Measurements from ENCODE around the gene CTSV. TPM values are rescaled to one million over a fixed set of nuclear protein-coding genes. Genes with fewer than 3 reads are reported as not detected.
"Not testable (repeated sequence)": the region's sequence is repeated elsewhere in the genome, so short reads cannot be mapped to it uniquely, and the experiment has no call there.

CTSV gene
- total RNA-seq, 1 experiment from 2014 or later, result 2.8 TPM

DNA sequence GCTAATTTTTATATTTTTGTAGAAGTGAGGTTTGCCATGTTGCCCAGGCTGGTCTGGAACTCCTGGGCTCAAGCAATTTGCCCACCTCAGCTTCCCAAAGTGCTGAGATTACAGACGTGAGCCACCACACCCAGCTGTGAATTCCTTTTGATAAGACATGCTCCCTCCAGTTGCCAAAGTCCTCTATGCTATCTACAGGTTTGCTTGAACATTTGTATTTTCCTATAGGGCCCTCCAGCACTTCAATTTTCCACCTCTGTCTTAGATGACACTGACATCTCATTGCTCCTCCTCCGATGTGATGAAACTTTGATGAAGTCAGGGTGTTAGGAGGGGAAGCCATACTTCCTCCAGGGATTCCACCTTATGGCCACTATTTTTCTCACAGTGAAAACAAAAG, 25.2 kb upstream of the CTSV start:
- Mint-ChIP-seq H3K4me1 (ENCODE audit: insufficient read depth, unreplicated experiment) (peaks cover 6% of the 10 kb centered on the region), H3K36me3 (ENCODE audit: insufficient read depth, unreplicated experiment) (no peaks in the 10 kb centered on the region), H3K27me3 (ENCODE audit: insufficient read depth, unreplicated experiment) (no peaks in the 10 kb centered on the region), H3K27ac (ENCODE audit: low read depth, unreplicated experiment) (no peak overlapping the region), H3K9me3 (ENCODE audit: unreplicated experiment) (peaks cover 18% of the 10 kb centered on the region), H3K4me3 (ENCODE audit: unreplicated experiment) (no peak overlapping the region)
- TF ChIP-seq, protein P1, sequence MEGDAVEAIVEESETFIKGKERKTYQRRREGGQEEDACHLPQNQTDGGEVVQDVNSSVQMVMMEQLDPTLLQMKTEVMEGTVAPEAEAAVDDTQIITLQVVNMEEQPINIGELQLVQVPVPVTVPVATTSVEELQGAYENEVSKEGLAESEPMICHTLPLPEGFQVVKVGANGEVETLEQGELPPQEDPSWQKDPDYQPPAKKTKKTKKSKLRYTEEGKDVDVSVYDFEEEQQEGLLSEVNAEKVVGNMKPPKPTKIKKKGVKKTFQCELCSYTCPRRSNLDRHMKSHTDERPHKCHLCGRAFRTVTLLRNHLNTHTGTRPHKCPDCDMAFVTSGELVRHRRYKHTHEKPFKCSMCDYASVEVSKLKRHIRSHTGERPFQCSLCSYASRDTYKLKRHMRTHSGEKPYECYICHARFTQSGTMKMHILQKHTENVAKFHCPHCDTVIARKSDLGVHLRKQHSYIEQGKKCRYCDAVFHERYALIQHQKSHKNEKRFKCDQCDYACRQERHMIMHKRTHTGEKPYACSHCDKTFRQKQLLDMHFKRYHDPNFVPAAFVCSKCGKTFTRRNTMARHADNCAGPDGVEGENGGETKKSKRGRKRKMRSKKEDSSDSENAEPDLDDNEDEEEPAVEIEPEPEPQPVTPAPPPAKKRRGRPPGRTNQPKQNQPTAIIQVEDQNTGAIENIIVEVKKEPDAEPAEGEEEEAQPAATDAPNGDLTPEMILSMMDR (IDR thresholded peaks at IDR 0.05; ENCODE audit: unreplicated experiment), result no peak
- intact Hi-C loops (cut with micrococcal nuclease), result no loop called here
- ChIA-PET CTCF (interaction anchor here (0.7 kb wide), 1 partner anchor 12 kb away, joined by 3 read pairs; no protein-coding TSS in a partner anchor), POLR2A (interaction anchor here (2.0 kb wide), 1 partner anchor 18 kb away, joined by 6 read pairs; no protein-coding TSS in a partner anchor)
- no peak for DNase-seq (ENCODE audit: unreplicated experiment)
- BruUV-seq (replicated peaks), result no TSS peak

DNA sequence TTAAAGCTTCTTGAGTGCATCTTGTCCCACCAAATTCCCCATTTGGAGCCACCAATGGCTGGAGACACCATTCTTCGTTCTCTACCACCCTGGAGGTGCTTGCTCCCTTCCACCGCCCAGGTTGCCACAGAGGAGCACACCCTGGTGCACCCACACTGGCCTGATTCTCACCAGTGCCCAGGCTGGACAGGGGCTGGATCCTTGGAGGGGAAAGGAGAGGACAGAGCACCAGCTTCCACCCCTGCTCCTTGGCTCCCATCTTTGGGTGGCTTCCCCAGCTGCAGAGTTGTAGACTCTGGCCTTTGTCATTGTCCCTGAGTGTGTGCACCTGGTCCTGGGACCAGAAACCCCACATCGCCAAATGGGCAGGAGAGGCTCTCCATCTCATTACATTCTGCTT, 21.9 kb upstream of the CTSV start:
- BruUV-seq (replicated peaks), result no TSS peak
- H3K36me3 Mint-ChIP-seq (ENCODE audit: insufficient read depth, unreplicated experiment), result no peaks in the 10 kb centered on the region
- ChIA-PET POLR2A (interaction anchor here (2.8 kb wide), 1 partner anchor 14 kb away, joined by 19 read pairs; no protein-coding TSS in a partner anchor), CTCF (interaction anchor here (0.6 kb wide), 1 partner anchor 45 kb away, joined by 3 read pairs; no protein-coding TSS in a partner anchor)
- no peak overlapping the region for H3K4me3 Mint-ChIP-seq (ENCODE audit: unreplicated experiment)
- H3K9me3 Mint-ChIP-seq (ENCODE audit: unreplicated experiment), result peaks cover 8% of the 10 kb centered on the region
- DNase-seq (ENCODE audit: unreplicated experiment), result no peak
- H3K4me1 Mint-ChIP-seq (ENCODE audit: insufficient read depth, unreplicated experiment), result peaks cover 6% of the 10 kb centered on the region
- TF ChIP-seq, protein P1 (IDR thresholded peaks at IDR 0.05; ENCODE audit: unreplicated experiment), result no peak
- H3K27ac Mint-ChIP-seq (ENCODE audit: low read depth, unreplicated experiment), result no peak overlapping the region
- H3K27me3 Mint-ChIP-seq (ENCODE audit: insufficient read depth, unreplicated experiment), result no peaks in the 10 kb centered on the region
- intact Hi-C loops (cut with micrococcal nuclease), result no loop called here

DNA sequence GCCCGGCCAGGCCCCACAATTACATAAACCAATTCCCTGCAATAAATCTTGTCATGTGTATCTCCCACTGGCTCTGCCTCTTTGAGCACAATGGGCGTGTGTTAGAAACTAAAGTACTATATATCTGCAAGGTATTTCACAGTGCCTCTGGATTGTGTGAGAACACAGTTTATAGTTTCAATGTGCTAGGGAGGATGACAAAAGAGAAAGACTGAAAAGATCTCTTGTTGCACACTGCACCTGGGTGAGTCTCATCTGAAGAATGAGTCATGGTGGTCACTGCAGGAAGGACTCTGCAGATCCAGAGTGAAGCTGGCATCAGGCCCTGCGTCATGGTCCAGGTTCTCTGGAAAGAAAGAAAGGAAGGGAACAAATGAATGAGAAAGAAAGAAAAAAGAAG, 20.7 kb upstream of the CTSV start:
- Mint-ChIP-seq H3K36me3 (ENCODE audit: insufficient read depth, unreplicated experiment) (no peaks in the 10 kb centered on the region), H3K4me3 (ENCODE audit: unreplicated experiment) (no peak overlapping the region), H3K27ac (ENCODE audit: low read depth, unreplicated experiment) (peak overlapping the region; percentile 10), H3K4me1 (ENCODE audit: insufficient read depth, unreplicated experiment) (peaks cover 6% of the 10 kb centered on the region), H3K9me3 (ENCODE audit: unreplicated experiment) (no peaks in the 10 kb centered on the region), H3K27me3 (ENCODE audit: insufficient read depth, unreplicated experiment) (no peaks in the 10 kb centered on the region)
- no TSS peak for BruUV-seq (replicated peaks)
- intact Hi-C loops (cut with micrococcal nuclease), result no loop called here
- CTCF ChIA-PET, result interaction anchor here (0.6 kb wide), 1 partner anchor 203 kb away, joined by 3 read pairs; no protein-coding TSS in a partner anchor
- POLR2A ChIA-PET, result interaction anchor here (0.6 to 2.8 kb wide), 4 partner anchors 13 to 1196 kb away, joined by 3 to 19 read pairs (median 4); partner anchors contain the start of gene TBC1D2
- DNase-seq (ENCODE audit: unreplicated experiment), result peak; percentile 80
- TF ChIP-seq, protein P1 (IDR thresholded peaks at IDR 0.05; ENCODE audit: unreplicated experiment), result no peak

DNA sequence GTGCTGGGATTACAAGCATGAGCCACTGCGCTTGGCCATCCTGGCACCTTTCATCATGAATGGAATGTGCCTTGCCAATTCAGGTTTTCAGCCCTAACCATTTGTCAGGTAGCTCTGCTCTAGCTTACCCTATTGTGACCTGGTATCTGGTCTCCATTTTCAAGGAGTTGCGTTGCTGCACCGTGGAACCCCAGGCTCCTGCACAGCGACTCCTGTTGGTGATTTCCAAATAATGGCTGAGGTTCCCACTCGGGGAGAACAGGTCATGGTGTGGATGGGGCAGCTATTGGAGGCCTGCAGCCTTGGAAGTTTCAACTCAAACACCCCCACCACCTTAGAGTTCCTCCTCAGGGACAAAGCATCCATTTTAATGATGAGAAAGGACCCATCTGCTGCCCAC, 18.7 kb upstream of the CTSV start:
- Mint-ChIP-seq H3K4me3 (ENCODE audit: unreplicated experiment) (no peak overlapping the region), H3K9me3 (ENCODE audit: unreplicated experiment) (no peaks in the 10 kb centered on the region), H3K36me3 (ENCODE audit: insufficient read depth, unreplicated experiment) (no peaks in the 10 kb centered on the region), H3K27ac (ENCODE audit: low read depth, unreplicated experiment) (no peak overlapping the region), H3K4me1 (ENCODE audit: insufficient read depth, unreplicated experiment) (peaks cover 6% of the 10 kb centered on the region), H3K27me3 (ENCODE audit: insufficient read depth, unreplicated experiment) (no peaks in the 10 kb centered on the region)
- intact Hi-C loops (cut with micrococcal nuclease), result no loop called here
- BruUV-seq (replicated peaks), result no TSS peak
- TF ChIP-seq, protein P1 (IDR thresholded peaks at IDR 0.05; ENCODE audit: unreplicated experiment), result no peak
- ChIA-PET POLR2A (interaction anchor here (0.7 kb wide), 1 partner anchor 1381 kb away, joined by 3 read pairs; no protein-coding TSS in a partner anchor), CTCF (interaction anchor here (0.9 kb wide), 1 partner anchor 8 kb away, joined by 3 read pairs; no protein-coding TSS in a partner anchor)
- DNase-seq (ENCODE audit: unreplicated experiment), result no peak

DNA sequence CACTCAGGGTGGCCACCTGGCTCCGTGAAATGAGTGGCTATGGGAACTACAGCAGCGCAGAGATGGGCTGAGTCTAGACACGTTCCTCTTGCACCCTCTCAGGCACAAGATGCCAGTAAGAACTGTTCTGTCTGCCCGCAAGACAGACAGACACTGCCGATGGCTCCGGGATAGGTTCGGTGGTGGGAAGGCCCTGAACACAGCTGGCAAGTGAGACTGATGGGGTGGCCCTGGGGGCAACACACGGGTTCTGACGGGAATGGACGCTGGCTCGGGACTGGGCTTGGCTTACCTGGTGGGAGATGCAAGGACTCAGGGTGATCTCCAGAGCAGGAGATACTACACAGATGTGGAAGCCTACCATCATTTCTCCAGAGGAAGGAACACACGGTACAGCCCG, 16.9 kb upstream of the CTSV start:
- BruUV-seq (replicated peaks); H3K27ac Mint-ChIP-seq (ENCODE audit: low read depth, unreplicated experiment); H3K4me1 Mint-ChIP-seq (ENCODE audit: insufficient read depth, unreplicated experiment); intact Hi-C loops (cut with micrococcal nuclease); H3K27me3 Mint-ChIP-seq (ENCODE audit: insufficient read depth, unreplicated experiment); H3K9me3 Mint-ChIP-seq (ENCODE audit: unreplicated experiment); DNase-seq (ENCODE audit: unreplicated experiment); H3K36me3 Mint-ChIP-seq (ENCODE audit: insufficient read depth, unreplicated experiment); CTCF ChIA-PET; H3K4me3 Mint-ChIP-seq (ENCODE audit: unreplicated experiment): not testable (repeated sequence)
- POLR2A ChIA-PET, result interaction anchor here (1.0 kb wide), 1 partner anchor 10 kb away, joined by 3 read pairs; no protein-coding TSS in a partner anchor
